ENCODE results near the gene E2F2.
"Not testable (repeated sequence)": the region's sequence is repeated elsewhere in the genome, so short reads cannot be mapped to it uniquely, and the experiment has no call there.

DNA sequence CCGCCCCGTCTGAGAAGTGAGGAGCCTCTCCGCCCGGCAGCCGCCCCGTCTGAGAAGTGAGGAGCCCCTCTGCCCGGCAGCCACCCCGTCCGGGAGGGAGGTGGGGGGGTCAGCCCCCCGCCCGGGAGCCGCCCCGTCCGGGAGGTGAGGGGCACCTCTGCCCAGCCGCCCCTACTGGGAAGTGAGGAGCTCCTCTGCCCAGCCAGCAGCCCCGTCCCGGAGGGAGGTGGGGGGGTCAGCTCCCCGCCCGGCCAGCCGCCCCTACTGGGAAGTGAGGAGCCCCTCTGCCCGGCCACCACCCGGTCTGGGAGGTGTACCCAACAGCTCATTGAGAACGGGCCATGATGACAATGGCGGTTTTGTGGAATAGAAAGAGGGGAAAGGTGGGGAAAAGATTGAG is 26.9 kb downstream of the E2F2 start:
- TF ChIP-seq POLR2AphosphoS5 (IDR thresholded peaks at IDR 0.05; ENCODE audit: low read depth, low read length); JUND (IDR thresholded peaks at IDR 0.05): not testable (repeated sequence)
- TF ChIP-seq, protein P1, sequence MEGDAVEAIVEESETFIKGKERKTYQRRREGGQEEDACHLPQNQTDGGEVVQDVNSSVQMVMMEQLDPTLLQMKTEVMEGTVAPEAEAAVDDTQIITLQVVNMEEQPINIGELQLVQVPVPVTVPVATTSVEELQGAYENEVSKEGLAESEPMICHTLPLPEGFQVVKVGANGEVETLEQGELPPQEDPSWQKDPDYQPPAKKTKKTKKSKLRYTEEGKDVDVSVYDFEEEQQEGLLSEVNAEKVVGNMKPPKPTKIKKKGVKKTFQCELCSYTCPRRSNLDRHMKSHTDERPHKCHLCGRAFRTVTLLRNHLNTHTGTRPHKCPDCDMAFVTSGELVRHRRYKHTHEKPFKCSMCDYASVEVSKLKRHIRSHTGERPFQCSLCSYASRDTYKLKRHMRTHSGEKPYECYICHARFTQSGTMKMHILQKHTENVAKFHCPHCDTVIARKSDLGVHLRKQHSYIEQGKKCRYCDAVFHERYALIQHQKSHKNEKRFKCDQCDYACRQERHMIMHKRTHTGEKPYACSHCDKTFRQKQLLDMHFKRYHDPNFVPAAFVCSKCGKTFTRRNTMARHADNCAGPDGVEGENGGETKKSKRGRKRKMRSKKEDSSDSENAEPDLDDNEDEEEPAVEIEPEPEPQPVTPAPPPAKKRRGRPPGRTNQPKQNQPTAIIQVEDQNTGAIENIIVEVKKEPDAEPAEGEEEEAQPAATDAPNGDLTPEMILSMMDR (IDR thresholded peaks at IDR 0.05) = not testable (repeated sequence)

Measured in SK-N-SH (cell line).